GM12872 (cell line): ENCODE data around the gene TMEM181.

ENCODE experiments used
- TF ChIP-seq, protein P1 (sequence below): IDR thresholded peaks from 3 replicates; pipeline ENCODE4 v1.5.1; 2011; ENCODE audit warnings: low read depth, mild to moderate bottlenecking, low read length, moderate library complexity; ENCODE audit not compliant: insufficient read depth

The TMEM181 gene

DNA sequence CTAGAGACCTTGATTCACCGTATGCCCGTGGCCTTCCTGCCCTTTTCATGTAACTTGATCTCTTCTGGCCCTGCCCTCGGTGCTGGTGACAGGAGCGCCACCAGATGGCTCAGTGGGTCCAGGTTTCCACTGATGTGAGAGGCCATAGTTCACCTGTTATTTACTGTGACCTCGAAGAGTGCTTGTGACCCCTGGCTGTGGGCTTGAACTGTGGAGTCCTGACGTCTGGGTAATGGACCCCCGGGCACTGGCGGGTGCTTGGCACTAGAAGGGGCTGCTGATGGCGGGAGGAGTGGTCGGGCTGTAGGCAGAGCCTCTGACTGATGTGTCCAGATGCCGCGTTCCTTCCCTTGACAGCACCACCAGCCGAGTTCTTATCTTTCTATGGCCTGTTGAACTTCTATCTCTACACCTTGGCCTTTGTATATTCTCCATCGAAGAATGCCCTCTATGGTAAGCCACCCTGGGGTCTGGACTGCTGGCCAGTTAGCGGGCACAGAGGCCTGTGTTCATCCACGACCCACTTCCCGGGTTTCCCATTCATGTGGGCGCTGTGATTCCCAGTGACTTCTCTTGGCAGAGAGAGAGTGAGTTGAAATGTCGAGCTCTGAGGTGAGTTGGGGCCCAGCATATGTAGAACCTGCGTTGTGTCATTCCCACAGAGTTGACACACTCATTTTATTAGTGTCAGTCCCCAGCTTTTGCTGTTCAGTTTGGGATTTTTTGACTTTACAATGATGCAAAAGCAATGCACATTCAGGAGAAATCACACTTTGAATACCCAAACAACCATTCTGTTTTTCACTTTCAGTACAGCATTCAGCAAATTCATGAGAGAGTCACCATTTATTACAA lies 69.7 kb downstream of the TMEM181 start:
- TF ChIP-seq, protein P1, sequence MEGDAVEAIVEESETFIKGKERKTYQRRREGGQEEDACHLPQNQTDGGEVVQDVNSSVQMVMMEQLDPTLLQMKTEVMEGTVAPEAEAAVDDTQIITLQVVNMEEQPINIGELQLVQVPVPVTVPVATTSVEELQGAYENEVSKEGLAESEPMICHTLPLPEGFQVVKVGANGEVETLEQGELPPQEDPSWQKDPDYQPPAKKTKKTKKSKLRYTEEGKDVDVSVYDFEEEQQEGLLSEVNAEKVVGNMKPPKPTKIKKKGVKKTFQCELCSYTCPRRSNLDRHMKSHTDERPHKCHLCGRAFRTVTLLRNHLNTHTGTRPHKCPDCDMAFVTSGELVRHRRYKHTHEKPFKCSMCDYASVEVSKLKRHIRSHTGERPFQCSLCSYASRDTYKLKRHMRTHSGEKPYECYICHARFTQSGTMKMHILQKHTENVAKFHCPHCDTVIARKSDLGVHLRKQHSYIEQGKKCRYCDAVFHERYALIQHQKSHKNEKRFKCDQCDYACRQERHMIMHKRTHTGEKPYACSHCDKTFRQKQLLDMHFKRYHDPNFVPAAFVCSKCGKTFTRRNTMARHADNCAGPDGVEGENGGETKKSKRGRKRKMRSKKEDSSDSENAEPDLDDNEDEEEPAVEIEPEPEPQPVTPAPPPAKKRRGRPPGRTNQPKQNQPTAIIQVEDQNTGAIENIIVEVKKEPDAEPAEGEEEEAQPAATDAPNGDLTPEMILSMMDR: peak; percentile 31; the same call in 1 of the 3 replicates

DNA sequence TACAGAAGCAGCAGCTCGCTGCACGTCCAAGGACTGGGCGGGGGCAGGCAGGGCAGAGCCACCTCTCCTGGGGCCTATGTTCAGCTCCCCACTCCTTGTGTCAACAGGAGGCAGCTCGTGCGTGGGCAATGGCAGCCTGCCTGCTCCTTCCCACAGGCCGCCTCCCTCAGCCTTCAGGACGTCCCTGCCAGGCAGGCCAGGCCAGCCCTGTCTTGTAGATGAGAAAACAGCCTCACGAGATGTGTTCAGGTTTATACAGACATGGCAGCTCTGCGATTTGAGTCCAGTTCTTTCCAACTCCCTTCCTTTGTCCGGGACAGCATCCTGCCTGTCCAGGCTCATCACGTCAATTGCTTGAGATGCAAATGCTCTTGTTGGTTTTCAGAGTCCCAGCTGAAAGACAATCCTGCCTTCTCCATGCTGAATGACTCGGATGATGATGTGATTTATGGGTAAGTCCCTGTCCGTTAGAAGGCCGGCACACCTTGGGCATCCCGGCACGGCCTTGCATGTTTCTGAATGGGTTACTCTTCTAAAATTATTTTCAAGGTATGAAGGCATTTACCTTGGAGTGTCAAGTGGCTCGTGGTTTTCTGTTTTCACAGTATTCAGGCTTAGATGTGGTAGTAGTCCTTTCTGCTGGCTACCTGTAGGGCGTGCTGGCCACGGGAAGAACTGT lies 71.2 kb downstream of the TMEM181 start:
- TF ChIP-seq, protein P1: no peak

GRCh38 chr6:158631678-158632537 lies 72.0 kb downstream of the TMEM181 start:
- TF ChIP-seq, protein P1: no peak

DNA sequence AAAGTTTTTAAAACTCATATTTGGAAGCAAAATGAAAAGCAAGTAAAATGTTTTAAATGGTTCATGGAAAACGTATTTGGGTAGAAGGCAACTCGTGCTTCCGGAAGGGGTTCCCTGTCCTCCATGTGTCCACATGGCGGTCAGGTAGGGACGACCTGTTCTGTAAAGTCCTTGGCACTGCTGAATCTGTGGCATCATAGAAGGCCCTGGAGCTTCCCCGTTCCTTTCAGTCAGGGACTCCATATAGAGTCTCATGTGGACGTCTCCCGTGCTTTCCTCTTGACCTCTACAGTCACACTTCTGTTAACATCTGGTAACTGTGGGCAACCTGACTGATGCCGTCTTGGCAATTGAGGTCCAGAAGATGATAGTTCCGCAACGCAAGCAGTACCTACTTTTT lies 73.2 kb downstream of the TMEM181 start:
- TF ChIP-seq, protein P1: no peak

- TF ChIP-seq, protein P1: no peak
Measured at GRCh38 chr6:158634695-158635426, 75.0 kb downstream of the TMEM181 start.

GRCh38 chr6:158635427-158636073 lies 75.7 kb downstream of the TMEM181 start:
- TF ChIP-seq, protein P1: no peak
